Neuron (in vitro differentiated cells): ENCODE measurements around the gene ZNF621.

Experiments
- H2AFZ ChIP-seq: one replicate; pipeline ENCODE4 v1.6.1; 2013; ENCODE audit warnings: low read depth, mild to moderate bottlenecking, inconsistent platforms, low read length, moderate library complexity
- H3K27me3 ChIP-seq: one replicate; pipeline ENCODE4 v1.6.1; 2013; ENCODE audit warnings: low read length; ENCODE audit not compliant: insufficient read depth
- H3K36me3 ChIP-seq: one replicate; pipeline ENCODE4 v1.6.1; 2013; ENCODE audit warnings: low read length; ENCODE audit not compliant: insufficient read depth
- H3K4me1 ChIP-seq: one replicate; pipeline ENCODE4 v1.6.1; 2013; ENCODE audit warnings: low read length; ENCODE audit not compliant: insufficient read depth
- H3K4me3 ChIP-seq: 2 replicates; pipeline ENCODE4 v1.5.1; 2013; ENCODE audit warnings: mild to moderate bottlenecking, low read length, moderate library complexity
- H3K9me3 ChIP-seq: one replicate; pipeline ENCODE4 v1.6.1; 2013; ENCODE audit warnings: low read length

Gene ZNF621

DNA sequence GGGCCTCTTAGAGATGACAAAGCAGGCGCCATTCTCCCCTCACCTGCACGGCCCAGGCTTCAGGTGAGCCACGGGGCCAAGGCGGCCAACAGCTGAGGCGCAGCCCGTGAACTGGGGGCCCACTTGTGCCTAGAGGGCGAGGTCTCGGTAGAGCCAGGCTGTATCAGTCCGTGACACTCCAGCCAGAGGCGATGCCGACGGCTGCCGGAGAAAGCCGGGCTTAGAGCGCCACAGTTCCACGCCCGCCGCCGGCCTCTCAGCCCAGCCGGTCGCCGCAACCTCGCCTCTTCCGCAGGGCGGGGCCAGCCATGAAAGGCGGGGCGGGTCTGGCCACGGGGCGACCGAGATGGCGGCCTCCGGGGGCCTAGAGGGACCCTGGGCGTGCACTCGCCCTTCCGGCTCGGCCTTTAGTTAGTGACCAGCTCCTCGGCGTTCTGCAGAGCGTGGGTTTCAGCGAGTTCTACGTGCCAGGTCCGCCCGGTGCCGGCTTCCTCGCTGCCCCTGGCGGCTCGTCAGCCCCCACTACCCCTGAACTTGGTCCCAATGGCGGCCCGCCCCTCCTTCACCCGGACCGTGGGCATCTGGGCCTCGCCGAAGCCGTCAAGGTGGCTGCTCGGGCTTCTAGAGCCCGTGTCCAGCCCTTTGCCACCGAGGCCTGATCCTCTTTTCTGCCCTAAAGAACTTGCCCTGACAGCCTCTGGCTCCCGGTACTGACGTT, at the start of gene ZNF621:
Gene ZNF621, plus strand, starts transcription at position 393 of the 718 bp plus-strand sequence. CDS start 881 bp downstream, outside the sequence.
- Histone ChIP-seq H3K4me3 (peak within 1 kb of the TSS; percentile 70), H3K36me3 (peaks cover 29% of the 10 kb centered on the region), H2AFZ (peak within 1 kb of the TSS; percentile 63), H3K4me1 (peaks cover 14% of the 10 kb centered on the region), H3K9me3 (peaks cover 3% of the 10 kb centered on the region), H3K27me3 (no peaks in the 10 kb centered on the region)

DNA sequence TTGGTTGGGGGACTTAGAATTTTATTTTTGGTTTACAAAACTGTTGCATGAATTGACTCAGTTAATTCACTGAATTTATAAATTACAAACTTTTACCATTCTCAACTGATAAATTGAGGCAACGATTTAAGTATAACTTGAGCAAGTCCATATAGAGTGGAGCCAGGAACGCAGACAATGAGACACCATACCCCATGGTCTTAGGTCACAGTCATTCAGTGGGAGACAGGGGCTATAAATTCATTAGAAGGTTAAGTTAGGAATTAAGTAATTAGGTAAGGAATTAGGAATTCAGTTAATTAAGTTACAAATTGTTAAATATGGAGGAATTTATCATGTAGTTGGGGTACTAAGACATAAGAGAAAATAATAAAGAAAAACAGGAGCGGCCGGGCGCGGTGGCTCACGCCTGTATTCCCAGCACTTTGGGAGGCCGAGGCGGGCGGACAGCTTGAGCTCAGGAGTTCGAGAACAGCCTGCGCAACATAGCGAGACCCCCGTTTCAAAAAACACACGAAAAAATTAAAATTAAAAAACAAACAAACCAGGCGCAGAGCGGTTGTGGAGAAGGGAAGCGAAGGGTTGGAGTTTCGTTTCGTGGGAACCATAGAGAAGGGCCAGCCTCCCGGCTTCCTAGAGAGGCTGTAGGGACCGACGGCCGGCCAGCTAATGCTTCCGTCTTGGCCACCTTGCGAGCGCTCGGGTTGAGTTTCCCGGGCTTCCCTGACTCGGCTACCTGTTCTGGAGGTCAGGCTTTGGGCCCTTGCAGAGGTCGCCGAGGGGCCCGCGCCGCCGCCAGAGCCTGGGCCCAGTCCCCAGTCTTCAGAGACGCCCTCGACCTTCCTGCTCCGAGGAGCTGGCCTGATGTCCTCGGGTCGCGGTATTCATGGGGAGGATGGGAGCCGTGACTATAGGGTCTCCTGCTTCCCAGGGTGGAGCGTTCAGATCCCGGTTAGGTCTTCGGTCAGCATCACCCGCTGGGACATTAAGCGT, 48.0 kb upstream of the ZNF621 start, which contains the start of gene ZNF619:
Gene ZNF619, plus strand, starts transcription at position 645 of the 993 bp plus-strand sequence. CDS start 858 bp downstream, outside the sequence.
- H2AFZ ChIP-seq, result no peak within 1 kb of the TSS
- peak within 1 kb of the TSS; percentile 38 for H3K4me3 ChIP-seq
- H3K4me1 ChIP-seq, result no peaks in the 10 kb centered on the region
- H3K9me3 ChIP-seq, result no peaks in the 10 kb centered on the region
- peaks cover 2% of the 10 kb centered on the region for H3K27me3 ChIP-seq
- no peaks in the 10 kb centered on the region for H3K36me3 ChIP-seq

- H2AFZ ChIP-seq, result no peak overlapping the region
- H3K9me3 ChIP-seq, result no peaks in the 10 kb centered on the region
- peaks cover 2% of the 10 kb centered on the region for H3K27me3 ChIP-seq
- no peaks in the 10 kb centered on the region for H3K4me1 ChIP-seq
- peak overlapping the region; percentile 38 for H3K4me3 ChIP-seq
- H3K36me3 ChIP-seq, result no peaks in the 10 kb centered on the region
These were observed 47.1 kb upstream of the ZNF621 start for GRCh38 chr3:40477666-40478065.

DNA sequence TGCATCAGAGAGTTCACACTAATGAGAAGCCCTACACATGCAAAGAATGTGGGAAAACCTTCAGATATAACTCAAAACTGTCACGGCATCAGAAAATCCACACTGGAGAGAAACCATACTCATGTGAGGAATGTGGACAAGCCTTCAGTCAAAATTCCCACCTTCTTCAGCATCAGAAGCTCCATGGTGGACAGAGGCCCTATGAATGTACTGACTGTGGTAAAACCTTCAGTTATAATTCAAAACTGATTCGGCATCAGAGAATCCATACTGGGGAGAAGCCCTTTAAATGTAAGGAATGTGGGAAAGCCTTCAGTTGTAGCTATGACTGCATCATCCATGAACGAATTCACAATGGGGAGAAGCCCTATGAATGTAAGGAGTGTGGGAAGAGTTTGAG, 37.6 kb upstream of the ZNF621 start:
- H3K9me3 ChIP-seq, result peaks cover 13% of the 10 kb centered on the region
- H3K36me3 ChIP-seq, result no peaks in the 10 kb centered on the region
- no peak overlapping the region for H3K4me3 ChIP-seq
- H3K4me1 ChIP-seq, result no peaks in the 10 kb centered on the region
- H3K27me3 ChIP-seq, result no peaks in the 10 kb centered on the region
- no peak overlapping the region for H2AFZ ChIP-seq

GRCh38 chr3:40490916-40491315, 33.8 kb upstream of the ZNF621 start:
- H2AFZ ChIP-seq, result no peak overlapping the region
- H3K36me3 ChIP-seq, result no peaks in the 10 kb centered on the region
- no peak overlapping the region for H3K4me3 ChIP-seq
- no peaks in the 10 kb centered on the region for H3K27me3 ChIP-seq
- peaks cover 13% of the 10 kb centered on the region for H3K9me3 ChIP-seq
- peaks cover 3% of the 10 kb centered on the region for H3K4me1 ChIP-seq

DNA sequence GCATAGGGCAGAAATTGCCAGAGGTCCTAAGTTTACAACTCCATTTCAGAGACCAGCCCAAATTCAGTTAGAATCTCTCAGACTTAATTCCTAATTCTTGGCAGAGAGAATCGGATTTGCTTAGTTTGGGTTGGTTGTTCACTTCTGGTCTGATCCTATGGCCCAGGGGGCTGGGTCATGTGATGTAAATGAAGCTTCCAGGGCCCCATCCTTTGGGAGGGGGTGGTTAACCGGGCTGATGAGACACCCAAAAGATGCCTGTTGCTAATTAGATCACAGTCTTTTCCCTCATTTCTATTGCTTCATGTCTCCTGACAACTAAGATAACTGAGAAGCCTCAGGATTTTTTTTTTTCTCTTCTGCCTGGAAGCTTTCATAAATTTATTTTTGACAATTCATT, 30.1 kb upstream of the ZNF621 start:
- H3K9me3 ChIP-seq, result no peaks in the 10 kb centered on the region
- peaks cover 3% of the 10 kb centered on the region for H3K4me1 ChIP-seq
- H3K27me3 ChIP-seq, result no peaks in the 10 kb centered on the region
- H3K36me3 ChIP-seq, result no peaks in the 10 kb centered on the region
- H3K4me3 ChIP-seq, result no peak overlapping the region
- H2AFZ ChIP-seq, result no peak overlapping the region

DNA sequence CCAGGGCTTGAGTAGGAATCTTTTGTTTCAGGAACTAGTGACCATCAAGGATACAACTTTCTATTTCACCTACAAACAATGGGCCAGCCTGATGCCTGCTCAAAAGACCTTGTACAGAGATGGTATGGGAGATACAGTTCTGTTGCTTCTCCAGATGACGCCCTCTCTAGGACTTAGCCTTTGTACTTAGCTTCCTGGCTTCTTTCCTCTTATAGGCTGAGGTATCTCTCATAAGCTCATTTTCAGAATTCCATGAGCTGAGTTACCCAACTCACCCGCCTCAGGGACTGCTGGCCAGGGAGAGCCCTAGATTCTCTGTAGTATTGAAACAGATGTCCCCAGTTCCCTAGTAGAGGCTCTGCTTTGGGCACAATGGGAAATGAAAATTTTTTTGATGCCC, 27.5 kb upstream of the ZNF621 start:
- Histone ChIP-seq H3K36me3 (no peaks in the 10 kb centered on the region), H3K4me1 (peaks cover 3% of the 10 kb centered on the region), H3K27me3 (no peaks in the 10 kb centered on the region), H3K4me3 (no peak overlapping the region), H3K9me3 (no peaks in the 10 kb centered on the region), H2AFZ (no peak overlapping the region)

DNA sequence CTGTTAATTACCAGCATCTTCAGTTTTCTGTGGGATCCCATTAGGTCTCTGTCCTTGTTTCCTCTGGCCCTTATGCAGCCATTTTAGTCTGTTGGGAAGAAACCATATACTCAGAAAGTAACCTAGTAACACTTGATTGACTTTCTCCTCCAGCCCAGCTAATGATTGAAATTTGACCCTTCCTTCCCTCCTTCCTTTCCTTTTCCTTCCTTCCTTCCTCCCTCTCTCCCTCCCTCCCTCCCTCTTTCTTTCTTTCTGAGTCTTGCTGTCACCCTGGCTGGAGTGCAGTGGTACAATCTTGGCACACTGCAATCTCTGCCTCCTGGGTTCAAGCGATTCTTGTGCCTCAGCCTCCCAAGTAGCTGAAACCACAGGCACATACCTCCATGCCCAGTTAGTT, 24.8 kb upstream of the ZNF621 start:
- Histone ChIP-seq H3K27me3 (no peaks in the 10 kb centered on the region), H3K4me1 (no peaks in the 10 kb centered on the region), H3K36me3 (no peaks in the 10 kb centered on the region), H3K4me3 (no peak overlapping the region), H3K9me3 (no peaks in the 10 kb centered on the region), H2AFZ (no peak overlapping the region)

GRCh38 chr3:40502034-40502433, 22.7 kb upstream of the ZNF621 start:
- H3K36me3 ChIP-seq, result no peaks in the 10 kb centered on the region
- H3K4me1 ChIP-seq, result peaks cover 4% of the 10 kb centered on the region
- no peaks in the 10 kb centered on the region for H3K9me3 ChIP-seq
- H3K27me3 ChIP-seq, result no peaks in the 10 kb centered on the region
- no peak overlapping the region for H2AFZ ChIP-seq
- no peak overlapping the region for H3K4me3 ChIP-seq

- Histone ChIP-seq H2AFZ (peak overlapping the region; percentile 72), H3K9me3 (no peaks in the 10 kb centered on the region), H3K36me3 (peaks cover 14% of the 10 kb centered on the region), H3K4me1 (peaks cover 4% of the 10 kb centered on the region), H3K4me3 (peak overlapping the region; percentile 65), H3K27me3 (no peaks in the 10 kb centered on the region)
These were observed 19.9 kb upstream of the ZNF621 start for GRCh38 chr3:40504636-40505430.

DNA sequence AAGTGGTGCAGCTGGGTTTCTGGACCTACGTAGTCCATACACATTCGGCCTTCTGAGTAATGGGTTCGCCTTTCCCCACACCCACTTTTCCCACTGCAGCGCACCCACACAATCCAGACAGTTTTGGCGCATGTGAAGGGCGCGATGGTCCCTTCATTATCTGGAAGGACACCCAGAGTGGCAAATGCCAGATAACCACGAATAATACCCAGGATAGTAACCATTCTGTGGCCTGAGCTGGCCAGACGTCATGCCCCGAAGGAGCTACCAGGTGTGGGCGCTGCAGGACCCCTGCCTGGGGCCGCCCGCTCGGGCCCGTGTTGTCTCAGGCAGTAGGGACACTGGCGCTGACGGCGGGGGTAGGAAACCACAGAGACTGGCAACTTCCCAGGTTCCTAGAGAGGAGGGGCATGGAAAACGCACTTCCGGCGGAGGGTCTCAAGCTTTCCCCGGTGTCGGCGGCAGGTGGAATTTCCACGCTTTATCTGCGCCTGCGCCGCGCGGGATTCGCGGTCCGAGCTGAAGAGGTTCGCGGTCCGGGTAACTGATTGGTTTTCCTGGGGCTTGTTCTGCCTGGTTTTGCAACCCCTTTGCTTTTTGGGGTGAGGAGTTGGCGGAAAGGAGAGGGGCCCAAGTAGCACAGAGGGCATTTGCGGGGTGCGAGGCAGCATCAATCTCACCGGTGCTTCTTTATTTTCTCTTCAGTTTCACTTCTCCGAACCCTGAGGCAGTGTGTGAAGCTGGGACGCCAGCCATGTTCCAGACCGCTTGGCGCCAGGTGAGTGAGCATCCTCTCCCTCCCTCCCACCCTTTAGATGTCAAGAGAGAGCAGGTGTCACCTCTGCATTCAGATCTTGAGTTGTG, 18.9 kb upstream of the ZNF621 start, which contains the start of gene ZNF620:
Gene ZNF620, plus strand, starts transcription at position 441 of the 864 bp plus-strand sequence. Its CDS starts 314 bp downstream, at position 755.
- Histone ChIP-seq H3K36me3 (peaks cover 22% of the 10 kb centered on the region), H3K4me3 (peak within 1 kb of the TSS; percentile 65), H2AFZ (peak within 1 kb of the TSS; percentile 72), H3K9me3 (no peaks in the 10 kb centered on the region), H3K27me3 (no peaks in the 10 kb centered on the region), H3K4me1 (peaks cover 4% of the 10 kb centered on the region)
